ENCODE results near the gene USP54. TPM values are rescaled to one million over a fixed set of nuclear protein-coding genes. Genes with fewer than 3 reads are reported as not detected.
"Not testable (repeated sequence)": the region's sequence is repeated elsewhere in the genome, so short reads cannot be mapped to it uniquely, and the experiment has no call there.

Gene USP54
- polyA plus RNA-seq, 2 donors = 16.8 to 23.7 TPM

DNA sequence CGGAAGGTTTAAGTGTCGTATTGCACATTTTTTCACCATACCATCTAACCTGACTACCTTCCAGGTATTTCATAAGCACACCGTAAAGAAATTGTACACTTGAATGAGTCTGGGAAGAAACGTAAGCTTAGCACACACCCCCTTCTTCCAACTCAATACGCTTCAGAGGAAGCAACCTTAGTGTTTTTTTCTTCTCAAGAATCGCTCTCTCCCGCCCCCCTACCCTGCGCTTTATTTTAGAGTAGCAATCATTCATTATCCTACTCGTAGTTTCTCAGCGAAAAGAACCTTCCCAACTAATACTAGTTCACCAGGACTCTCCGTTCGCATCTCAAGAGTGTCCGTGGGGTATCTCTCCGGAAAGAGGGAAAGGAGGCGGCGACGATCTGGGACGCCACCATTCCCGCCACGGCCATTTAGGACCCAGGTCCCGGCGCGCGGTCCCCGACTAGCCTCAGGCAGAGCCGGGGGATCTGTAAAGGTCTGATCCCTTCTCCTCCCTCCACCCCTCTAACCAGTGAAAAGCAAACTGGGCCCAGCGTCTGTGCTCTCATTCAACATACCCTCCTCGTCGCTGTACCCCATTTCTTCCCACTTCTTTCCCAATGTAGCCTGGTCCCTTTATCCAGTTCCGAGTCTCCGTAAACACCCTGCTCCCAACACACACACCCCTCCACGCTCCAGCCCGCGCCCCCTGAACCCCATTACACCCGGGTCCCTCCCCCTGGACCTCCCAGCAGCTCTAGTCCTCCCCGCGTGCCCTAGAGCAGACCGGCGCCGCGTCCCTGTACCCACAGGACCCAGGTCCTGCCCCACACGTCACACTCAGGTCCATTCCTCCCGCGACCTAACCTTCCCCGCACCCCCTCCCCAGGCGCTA lies 34.1 kb upstream of the USP54 start:
- no peaks in the 10 kb centered on the region for H3K9me3 ChIP-seq (ENCODE audit: control insufficient read depth in 2 of 2, insufficient read depth in 1 of 2, low read depth in 1 of 2, low read length in 1 of 2)
- WGBS, 2 donors = 1% methylated on average over 45 to 46 of the region's 46 CpGs
- peak overlapping the region; percentile 71 to 86 for H3K4me3 ChIP-seq (ENCODE audit: low read depth in 1 of 2, low read length in 2 of 2)
- H3K36me3 ChIP-seq (ENCODE audit: control insufficient read depth in 2 of 2, insufficient read depth in 2 of 2, low read length in 1 of 2) = no peaks in the 10 kb centered on the region
- H3K27ac ChIP-seq (ENCODE audit: low read depth in 2 of 2, low read length in 1 of 2) = peak overlapping the region; percentile 81 to 85
- H3K4me1 ChIP-seq (ENCODE audit: control insufficient read depth in 2 of 2, insufficient read depth in 2 of 2, low read length in 1 of 2) = no peaks in the 10 kb centered on the region
- no peaks in the 10 kb centered on the region for H3K27me3 ChIP-seq (ENCODE audit: control insufficient read depth in 1 of 2, insufficient read depth in 2 of 2, low read length in 2 of 2)

- 88 to 91% methylated on average over 4 of the region's 4 CpGs for WGBS, 2 donors
- no peak overlapping the region for H3K4me3 ChIP-seq (ENCODE audit: low read depth in 1 of 2, low read length in 2 of 2)
Observed at GRCh38 chr10:73623056-73623455, 31.9 kb upstream of the USP54 start.

GRCh38 chr10:73620974-73621373 lies 29.8 kb upstream of the USP54 start:
- 84 to 91% methylated on average over 12 of the region's 12 CpGs for WGBS, 2 donors
- not testable (repeated sequence) for H3K9me3 ChIP-seq (ENCODE audit: control insufficient read depth in 2 of 2, insufficient read depth in 1 of 2, low read depth in 1 of 2, low read length in 1 of 2); H3K27me3 ChIP-seq (ENCODE audit: control insufficient read depth in 1 of 2, insufficient read depth in 2 of 2, low read length in 2 of 2); H3K4me3 ChIP-seq (ENCODE audit: low read depth in 1 of 2, low read length in 2 of 2); H3K36me3 ChIP-seq (ENCODE audit: control insufficient read depth in 2 of 2, insufficient read depth in 2 of 2, low read length in 1 of 2); H3K4me1 ChIP-seq (ENCODE audit: control insufficient read depth in 2 of 2, insufficient read depth in 2 of 2, low read length in 1 of 2); H3K27ac ChIP-seq (ENCODE audit: low read depth in 2 of 2, low read length in 1 of 2)

More at GRCh38 chr10:73623056-73623455, 31.9 kb upstream of the USP54 start:
- Histone ChIP-seq H3K27me3 (ENCODE audit: control insufficient read depth in 1 of 2, insufficient read depth in 2 of 2, low read length in 2 of 2) (no peaks in the 10 kb centered on the region), H3K9me3 (ENCODE audit: control insufficient read depth in 2 of 2, insufficient read depth in 1 of 2, low read depth in 1 of 2, low read length in 1 of 2) (no peaks in the 10 kb centered on the region), H3K4me1 (ENCODE audit: control insufficient read depth in 2 of 2, insufficient read depth in 2 of 2, low read length in 1 of 2) (no peaks in the 10 kb centered on the region), H3K36me3 (ENCODE audit: control insufficient read depth in 2 of 2, insufficient read depth in 2 of 2, low read length in 1 of 2) (no peaks in the 10 kb centered on the region), H3K27ac (ENCODE audit: low read depth in 2 of 2, low read length in 1 of 2) (no peak overlapping the region)

DNA sequence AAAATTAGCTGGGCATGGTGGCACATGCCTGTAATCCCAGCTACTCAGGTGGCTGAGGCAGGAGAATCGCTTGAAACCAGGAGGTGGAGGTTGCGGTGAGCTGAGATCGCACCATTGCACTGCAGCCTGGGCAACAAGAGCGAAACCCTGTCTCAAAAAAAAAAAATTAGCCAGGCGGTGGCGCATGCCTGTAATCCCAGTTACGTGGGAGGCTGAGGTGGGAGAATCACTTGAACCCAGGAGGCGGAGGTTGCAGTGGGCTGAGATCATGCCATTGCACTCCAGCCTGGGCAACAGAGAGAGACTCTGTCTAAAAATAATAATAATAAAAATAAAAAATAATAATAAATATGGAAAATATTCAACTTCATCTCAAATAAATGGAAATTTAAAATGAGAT lies 26.0 kb upstream of the USP54 start:
- not testable (repeated sequence) for H3K9me3 ChIP-seq (ENCODE audit: control insufficient read depth in 2 of 2, insufficient read depth in 1 of 2, low read depth in 1 of 2, low read length in 1 of 2)
- WGBS, 2 donors = 98% methylated on average over 8 of the region's 8 CpGs

DNA sequence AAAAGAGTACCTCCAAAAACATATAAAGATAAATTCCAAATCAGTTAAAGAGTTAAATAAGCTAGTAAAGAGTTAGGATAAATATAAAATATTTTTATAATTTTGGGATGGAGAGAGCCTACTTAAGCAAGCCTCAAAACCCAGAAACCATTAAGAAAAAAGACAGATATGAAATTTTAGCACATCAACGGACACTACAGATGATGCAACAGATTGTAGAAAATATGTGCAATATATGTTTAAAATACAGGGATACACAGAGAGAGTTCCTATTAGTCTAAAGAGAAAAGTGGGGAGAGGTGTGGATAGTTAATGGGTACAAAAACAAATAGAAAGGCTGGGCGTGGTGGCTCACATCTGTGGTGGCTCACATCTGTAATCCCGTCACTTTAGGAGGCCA lies 23.6 kb upstream of the USP54 start:
- H3K9me3 ChIP-seq (ENCODE audit: control insufficient read depth in 2 of 2, insufficient read depth in 1 of 2, low read depth in 1 of 2, low read length in 1 of 2) = no peaks in the 10 kb centered on the region
- no peak overlapping the region for H3K27ac ChIP-seq (ENCODE audit: low read depth in 2 of 2, low read length in 1 of 2)
- H3K36me3 ChIP-seq (ENCODE audit: control insufficient read depth in 2 of 2, insufficient read depth in 2 of 2, low read length in 1 of 2) = no peaks in the 10 kb centered on the region
- 86 to 89% methylated on average over 3 of the region's 3 CpGs for WGBS, 2 donors
- no peaks in the 10 kb centered on the region for H3K4me1 ChIP-seq (ENCODE audit: control insufficient read depth in 2 of 2, insufficient read depth in 2 of 2, low read length in 1 of 2)
- H3K27me3 ChIP-seq (ENCODE audit: control insufficient read depth in 1 of 2, insufficient read depth in 2 of 2, low read length in 2 of 2) = no peaks in the 10 kb centered on the region
- no peak overlapping the region for H3K4me3 ChIP-seq (ENCODE audit: low read depth in 1 of 2, low read length in 2 of 2)

More for the DNA sequence above, 26.0 kb upstream of the USP54 start:
- not testable (repeated sequence) for H3K27ac ChIP-seq (ENCODE audit: low read depth in 2 of 2, low read length in 1 of 2); H3K4me3 ChIP-seq (ENCODE audit: low read depth in 1 of 2, low read length in 2 of 2); H3K4me1 ChIP-seq (ENCODE audit: control insufficient read depth in 2 of 2, insufficient read depth in 2 of 2, low read length in 1 of 2); H3K27me3 ChIP-seq (ENCODE audit: control insufficient read depth in 1 of 2, insufficient read depth in 2 of 2, low read length in 2 of 2); H3K36me3 ChIP-seq (ENCODE audit: control insufficient read depth in 2 of 2, insufficient read depth in 2 of 2, low read length in 1 of 2)

GRCh38 chr10:73609116-73609515 lies 18.0 kb upstream of the USP54 start:
- no peaks in the 10 kb centered on the region for H3K27me3 ChIP-seq (ENCODE audit: control insufficient read depth in 1 of 2, insufficient read depth in 2 of 2, low read length in 2 of 2)
- no peak overlapping the region for H3K4me3 ChIP-seq (ENCODE audit: low read depth in 1 of 2, low read length in 2 of 2)
- no peak overlapping the region for H3K27ac ChIP-seq (ENCODE audit: low read depth in 2 of 2, low read length in 1 of 2)
- 90 to 92% methylated on average over 4 of the region's 4 CpGs for WGBS, 2 donors
- H3K9me3 ChIP-seq (ENCODE audit: control insufficient read depth in 2 of 2, insufficient read depth in 1 of 2, low read depth in 1 of 2, low read length in 1 of 2) = no peaks in the 10 kb centered on the region
- no peaks in the 10 kb centered on the region for H3K36me3 ChIP-seq (ENCODE audit: control insufficient read depth in 2 of 2, insufficient read depth in 2 of 2, low read length in 1 of 2)
- no peaks in the 10 kb centered on the region for H3K4me1 ChIP-seq (ENCODE audit: control insufficient read depth in 2 of 2, insufficient read depth in 2 of 2, low read length in 1 of 2)

DNA sequence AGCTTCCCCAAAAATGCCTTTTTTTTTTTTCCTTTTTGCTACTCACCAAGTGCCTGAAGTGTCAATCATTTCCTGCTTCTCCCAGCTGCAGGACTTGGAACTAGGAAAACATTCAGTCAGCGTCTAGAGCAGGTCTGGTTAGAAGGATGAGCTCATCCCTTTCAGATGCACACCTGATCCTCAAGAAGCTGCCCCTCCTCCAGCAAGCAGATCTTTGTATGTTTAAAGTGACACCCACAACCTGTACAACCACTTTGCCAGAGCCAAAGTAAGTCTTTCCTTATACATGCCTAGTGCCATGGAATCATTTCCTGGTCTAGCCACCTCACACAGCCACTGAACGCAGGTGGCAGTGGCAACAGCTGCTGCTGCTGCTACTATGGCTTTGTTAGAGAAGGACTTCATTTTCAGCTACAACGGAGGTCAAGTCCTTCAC lies 10.4 kb upstream of the USP54 start:
- whole genome bisulfite sequencing, 2 donors = 42 to 45% methylated on average over 3 of the region's 3 CpGs
- Histone ChIP-seq H3K27me3 (ENCODE audit: control insufficient read depth in 1 of 2, insufficient read depth in 2 of 2, low read length in 2 of 2) (no peaks in the 10 kb centered on the region), H3K27ac (ENCODE audit: low read depth in 2 of 2, low read length in 1 of 2) (peak overlapping the region; percentile 67 to 92), H3K4me3 (ENCODE audit: low read depth in 1 of 2, low read length in 2 of 2) (peak overlapping the region in 1 of 2 donors; percentile 21), H3K4me1 (ENCODE audit: control insufficient read depth in 2 of 2, insufficient read depth in 2 of 2, low read length in 1 of 2) (no peaks in the 10 kb centered on the region), H3K9me3 (ENCODE audit: control insufficient read depth in 2 of 2, insufficient read depth in 1 of 2, low read depth in 1 of 2, low read length in 1 of 2) (no peaks in the 10 kb centered on the region), H3K36me3 (ENCODE audit: control insufficient read depth in 2 of 2, insufficient read depth in 2 of 2, low read length in 1 of 2) (no peaks in the 10 kb centered on the region)

GRCh38 chr10:73597346-73597745 lies 6.2 kb upstream of the USP54 start:
- H3K36me3 ChIP-seq (ENCODE audit: control insufficient read depth in 2 of 2, insufficient read depth in 2 of 2, low read length in 1 of 2) = no peaks in the 10 kb centered on the region
- WGBS, 2 donors = 94 to 98% methylated on average over 1 of the region's 1 CpG
- H3K4me3 ChIP-seq (ENCODE audit: low read depth in 1 of 2, low read length in 2 of 2) = no peak overlapping the region
- H3K9me3 ChIP-seq (ENCODE audit: control insufficient read depth in 2 of 2, insufficient read depth in 1 of 2, low read depth in 1 of 2, low read length in 1 of 2) = no peaks in the 10 kb centered on the region
- no peak overlapping the region for H3K27ac ChIP-seq (ENCODE audit: low read depth in 2 of 2, low read length in 1 of 2)
- H3K27me3 ChIP-seq (ENCODE audit: control insufficient read depth in 1 of 2, insufficient read depth in 2 of 2, low read length in 2 of 2) = no peaks in the 10 kb centered on the region
- no peaks in the 10 kb centered on the region for H3K4me1 ChIP-seq (ENCODE audit: control insufficient read depth in 2 of 2, insufficient read depth in 2 of 2, low read length in 1 of 2)

DNA sequence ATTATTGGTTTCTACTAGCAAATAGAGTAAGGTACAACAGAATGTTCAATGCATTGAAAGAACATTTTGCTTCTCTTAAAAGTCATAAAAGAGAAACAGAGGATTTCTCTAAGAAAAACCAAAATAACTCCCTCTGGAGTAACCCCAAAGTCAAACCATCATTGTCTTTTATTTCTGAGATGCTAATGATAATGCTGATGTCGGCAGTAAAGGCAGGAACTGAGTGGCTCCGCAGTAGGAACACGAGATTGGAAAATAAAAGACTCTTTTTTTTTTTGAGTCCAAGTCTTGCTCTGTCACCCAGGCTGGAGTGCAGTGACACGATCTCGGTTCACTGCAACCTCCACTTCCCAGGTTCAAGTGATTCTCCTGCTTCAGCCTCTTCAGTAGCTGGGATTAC lies 2.7 kb upstream of the USP54 start:
- WGBS, 2 donors = 87 to 93% methylated on average over 5 of the region's 5 CpGs
- no peaks in the 10 kb centered on the region for H3K9me3 ChIP-seq (ENCODE audit: control insufficient read depth in 2 of 2, insufficient read depth in 1 of 2, low read depth in 1 of 2, low read length in 1 of 2)
- no peak overlapping the region for H3K27ac ChIP-seq (ENCODE audit: low read depth in 2 of 2, low read length in 1 of 2)
- peaks cover 0 to 2% of the 10 kb centered on the region in 2 donors for H3K4me1 ChIP-seq (ENCODE audit: control insufficient read depth in 2 of 2, insufficient read depth in 2 of 2, low read length in 1 of 2)
- H3K27me3 ChIP-seq (ENCODE audit: control insufficient read depth in 1 of 2, insufficient read depth in 2 of 2, low read length in 2 of 2) = no peaks in the 10 kb centered on the region
- H3K4me3 ChIP-seq (ENCODE audit: low read depth in 1 of 2, low read length in 2 of 2) = no peak overlapping the region
- no peaks in the 10 kb centered on the region for H3K36me3 ChIP-seq (ENCODE audit: control insufficient read depth in 2 of 2, insufficient read depth in 2 of 2, low read length in 1 of 2)

GRCh38 chr10:73593110-73593509 lies 2.0 kb upstream of the USP54 start:
- peaks cover 0 to 2% of the 10 kb centered on the region in 2 donors for H3K4me1 ChIP-seq (ENCODE audit: control insufficient read depth in 2 of 2, insufficient read depth in 2 of 2, low read length in 1 of 2)
- no peaks in the 10 kb centered on the region for H3K27me3 ChIP-seq (ENCODE audit: control insufficient read depth in 1 of 2, insufficient read depth in 2 of 2, low read length in 2 of 2)
- H3K27ac ChIP-seq (ENCODE audit: low read depth in 2 of 2, low read length in 1 of 2) = no peak overlapping the region
- no peak overlapping the region for H3K4me3 ChIP-seq (ENCODE audit: low read depth in 1 of 2, low read length in 2 of 2)
- H3K36me3 ChIP-seq (ENCODE audit: control insufficient read depth in 2 of 2, insufficient read depth in 2 of 2, low read length in 1 of 2) = no peaks in the 10 kb centered on the region
- 97 to 99% methylated on average over 4 of the region's 4 CpGs for WGBS, 2 donors
- H3K9me3 ChIP-seq (ENCODE audit: control insufficient read depth in 2 of 2, insufficient read depth in 1 of 2, low read depth in 1 of 2, low read length in 1 of 2) = no peaks in the 10 kb centered on the region

Data from esophagus (tissue), 2 donors.